GM12873 (cell line): ENCODE measurements around the gene TRIM4.

Experiments used
- TF ChIP-seq, protein P1 (sequence below): IDR thresholded peaks from 2 replicates; pipeline ENCODE4 v1.5.1; 2012; ENCODE audit warnings: low read depth, mild to moderate bottlenecking, moderate library complexity, low read length, control low read depth; ENCODE audit not compliant: insufficient read depth; ENCODE audit errors: missing control alignments

TRIM4 gene

DNA sequence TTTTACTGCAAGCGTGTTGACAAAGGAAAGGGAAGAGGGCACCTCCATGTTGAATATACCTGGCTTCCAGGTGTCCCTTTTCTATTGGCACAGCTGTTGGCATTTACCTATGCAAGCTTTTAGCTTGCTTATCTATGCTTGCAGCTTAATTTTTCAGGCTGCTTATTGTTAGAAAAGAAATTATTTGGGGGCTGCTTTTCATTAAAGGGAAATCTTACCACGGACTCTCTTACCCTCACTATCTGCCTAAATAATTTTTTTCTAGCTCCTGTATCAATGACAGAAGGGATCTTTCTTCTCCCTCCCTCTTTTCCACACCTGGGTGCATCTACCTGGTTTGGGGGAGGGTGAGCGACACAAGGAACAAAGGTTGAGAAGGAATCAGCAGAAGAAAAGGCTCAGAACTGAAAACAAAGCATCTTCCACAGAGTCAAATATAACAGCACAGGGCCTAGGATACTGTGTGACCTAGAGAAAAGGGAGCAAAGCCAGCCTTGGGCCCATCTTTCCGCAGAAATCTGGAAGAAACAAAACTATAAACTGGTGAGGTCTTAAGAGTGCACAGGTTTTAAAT lies 25.3 kb upstream of the TRIM4 start:
- TF ChIP-seq, protein P1, sequence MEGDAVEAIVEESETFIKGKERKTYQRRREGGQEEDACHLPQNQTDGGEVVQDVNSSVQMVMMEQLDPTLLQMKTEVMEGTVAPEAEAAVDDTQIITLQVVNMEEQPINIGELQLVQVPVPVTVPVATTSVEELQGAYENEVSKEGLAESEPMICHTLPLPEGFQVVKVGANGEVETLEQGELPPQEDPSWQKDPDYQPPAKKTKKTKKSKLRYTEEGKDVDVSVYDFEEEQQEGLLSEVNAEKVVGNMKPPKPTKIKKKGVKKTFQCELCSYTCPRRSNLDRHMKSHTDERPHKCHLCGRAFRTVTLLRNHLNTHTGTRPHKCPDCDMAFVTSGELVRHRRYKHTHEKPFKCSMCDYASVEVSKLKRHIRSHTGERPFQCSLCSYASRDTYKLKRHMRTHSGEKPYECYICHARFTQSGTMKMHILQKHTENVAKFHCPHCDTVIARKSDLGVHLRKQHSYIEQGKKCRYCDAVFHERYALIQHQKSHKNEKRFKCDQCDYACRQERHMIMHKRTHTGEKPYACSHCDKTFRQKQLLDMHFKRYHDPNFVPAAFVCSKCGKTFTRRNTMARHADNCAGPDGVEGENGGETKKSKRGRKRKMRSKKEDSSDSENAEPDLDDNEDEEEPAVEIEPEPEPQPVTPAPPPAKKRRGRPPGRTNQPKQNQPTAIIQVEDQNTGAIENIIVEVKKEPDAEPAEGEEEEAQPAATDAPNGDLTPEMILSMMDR = no peak

DNA sequence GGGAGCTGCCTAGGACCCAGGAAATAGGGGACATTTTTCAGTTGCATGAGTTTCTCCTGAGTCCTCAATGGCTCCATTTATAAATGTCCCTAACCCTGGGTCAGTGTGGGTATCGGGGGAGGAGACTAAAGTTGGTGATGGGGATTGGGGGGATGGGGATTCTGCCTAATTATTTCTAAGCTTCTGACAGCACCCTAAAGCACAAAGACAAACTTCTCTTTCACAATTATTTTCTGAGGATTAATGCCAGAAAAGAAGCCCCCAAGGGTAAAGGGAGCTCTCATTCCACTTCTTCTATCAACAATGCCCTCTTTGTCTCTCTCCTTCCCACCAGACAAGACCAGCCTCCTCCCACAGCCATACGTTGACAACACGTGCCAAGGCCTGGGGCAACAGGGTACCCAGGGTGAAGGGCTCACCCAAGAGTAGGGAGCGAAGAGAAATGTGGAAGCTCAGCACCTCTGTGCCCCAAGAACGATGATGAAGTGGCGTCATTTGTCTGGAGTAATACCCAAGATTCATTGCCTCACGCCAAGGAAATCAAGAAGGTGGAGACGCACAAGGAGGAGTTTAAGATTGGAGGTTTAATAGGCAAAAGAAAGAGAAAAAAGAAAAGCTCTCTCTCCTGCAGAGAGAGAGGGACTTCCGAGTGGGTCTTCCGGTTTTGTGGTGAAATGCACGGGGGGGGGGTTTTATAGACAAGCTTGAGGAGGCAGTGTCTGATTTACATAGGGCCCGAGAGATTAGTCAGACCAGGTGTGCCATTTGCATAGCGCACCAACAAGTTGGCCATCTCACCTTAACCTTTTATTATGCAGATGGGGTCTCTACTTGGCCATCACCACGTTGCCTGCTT lies 24.5 kb upstream of the TRIM4 start:
- TF ChIP-seq, protein P1 = no peak

DNA sequence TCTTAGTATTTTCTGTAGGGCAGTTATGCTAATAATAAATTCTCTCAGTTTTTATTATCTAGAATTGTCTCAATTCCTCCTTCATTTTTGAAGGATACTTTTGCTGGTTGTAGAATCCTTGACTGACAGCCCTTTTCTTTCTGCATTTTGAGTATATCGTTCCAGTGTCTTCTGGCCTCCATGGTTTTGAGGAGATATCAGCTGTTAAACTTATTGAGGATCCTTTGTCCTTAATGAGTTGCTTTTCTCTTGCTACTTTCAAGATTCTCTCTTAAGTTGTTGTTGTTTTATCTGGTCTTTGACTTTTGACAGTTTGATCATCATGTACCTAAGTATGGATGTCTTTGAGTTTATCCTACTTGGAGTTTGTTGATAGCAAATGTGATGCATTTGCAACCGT lies 19.0 kb upstream of the TRIM4 start:
- TF ChIP-seq, protein P1 = no peak

DNA sequence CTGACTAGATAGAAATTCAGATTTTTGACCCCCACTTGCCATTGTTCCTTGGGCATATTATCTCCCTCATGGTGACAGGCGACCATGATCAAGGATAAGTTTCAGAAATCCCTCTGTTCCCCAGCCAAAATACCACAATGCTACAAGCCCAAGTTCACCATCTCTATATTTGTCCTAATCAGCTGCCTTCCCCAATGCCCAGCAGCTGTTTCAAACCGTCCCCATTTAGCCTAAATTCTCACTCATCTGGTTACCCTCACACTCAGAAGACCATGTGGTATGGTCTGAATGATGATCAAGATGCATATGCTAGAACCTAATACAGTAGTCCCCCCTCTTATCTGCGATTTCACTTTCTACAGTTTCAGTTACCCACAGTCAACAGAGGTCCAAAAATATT lies 11.0 kb upstream of the TRIM4 start:
- TF ChIP-seq, protein P1 = no peak

DNA sequence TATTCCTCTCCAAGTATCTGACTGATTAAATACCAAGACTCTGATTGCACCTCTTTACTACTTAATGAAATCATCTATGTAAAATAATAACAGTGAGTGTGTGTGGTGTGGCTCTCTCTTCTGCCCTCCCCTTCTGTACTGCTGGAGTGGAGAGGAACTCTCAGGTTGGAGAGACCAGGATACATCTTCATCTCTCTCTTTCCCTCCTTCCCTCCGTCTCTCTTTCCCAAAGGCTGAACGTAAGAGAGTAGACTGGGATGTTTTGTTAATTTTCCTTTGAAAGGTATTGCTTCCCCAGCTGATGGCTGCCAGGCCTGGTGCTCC lies 10.4 kb upstream of the TRIM4 start:
- TF ChIP-seq, protein P1 = no peak

DNA sequence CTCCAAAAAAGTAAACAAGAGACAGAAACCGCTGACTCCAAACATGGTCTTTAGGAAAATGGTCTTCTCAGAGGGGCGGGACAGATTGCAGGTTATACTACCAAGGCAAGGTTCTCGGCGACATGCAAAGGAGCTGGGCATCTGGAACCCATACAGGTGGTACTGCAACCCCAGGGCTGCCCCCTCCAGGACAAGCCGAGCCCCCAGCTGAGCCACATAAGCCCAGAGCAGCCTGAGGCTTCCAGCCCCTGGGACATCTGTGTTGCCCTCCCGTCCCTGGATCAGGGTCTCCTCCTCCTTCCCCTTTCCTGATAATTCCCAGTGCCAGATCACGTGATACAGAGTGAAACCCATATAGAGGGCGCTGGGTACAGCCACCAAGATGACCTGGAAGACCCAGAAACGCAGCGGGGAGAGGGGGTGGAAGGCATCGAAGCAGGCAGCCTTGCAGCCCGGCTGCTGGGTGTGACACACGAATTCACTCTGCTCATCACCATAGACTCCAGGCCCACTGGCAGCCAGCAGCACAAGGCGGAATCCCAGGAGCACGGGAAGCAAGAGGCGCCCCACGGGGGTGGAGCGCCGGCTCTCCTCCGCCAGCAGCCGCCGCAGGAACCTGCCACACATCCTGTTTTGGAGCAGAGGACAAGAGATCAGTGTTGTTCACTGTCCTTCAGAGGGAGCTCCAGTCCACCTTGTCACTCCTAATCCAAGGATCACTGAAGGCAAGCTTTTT lies 9.8 kb upstream of the TRIM4 start, which contains the start of gene GJC3:
Gene GJC3 (minus strand): TSS at position 627 of the 736 bp plus-strand sequence. CDS start 0 bp downstream, at position 627.
- TF ChIP-seq, protein P1 = peak; percentile 47

DNA sequence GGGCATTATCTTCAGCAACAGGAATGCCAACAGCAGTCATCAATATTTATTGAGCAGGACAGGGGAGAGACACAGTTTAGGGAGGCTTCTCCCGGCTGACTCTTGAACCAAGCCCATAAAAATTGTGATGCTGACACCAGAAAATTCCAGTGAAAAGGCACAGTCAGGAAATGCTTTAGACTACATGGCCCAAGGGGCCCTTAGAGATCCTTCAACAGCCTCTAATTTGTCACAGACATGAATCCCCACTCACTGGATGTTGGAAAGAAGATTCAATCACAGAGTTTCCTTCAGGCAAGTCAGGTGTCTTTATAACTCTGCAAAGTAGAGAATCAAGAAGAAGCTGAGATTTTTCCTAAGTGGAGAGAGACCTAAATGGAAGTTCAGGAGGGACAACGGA lies 8.9 kb upstream of the TRIM4 start:
- TF ChIP-seq, protein P1 = no peak
